Omental fat pad (tissue), 4 donors: ENCODE measurements around the gene CHST13. TPM values are rescaled to one million over a fixed set of nuclear protein-coding genes. Genes with fewer than 3 reads are reported as not detected.

ENCODE experiments used
- ATAC-seq: fragments of 150-250 bp; one replicate; pipeline ENCODE4 v1.9.1; 2016; ENCODE audit warnings: mild to moderate bottlenecking, moderate library complexity; ENCODE audit not compliant: low FRiP score
- DNase-seq: peaks from one replicate; pipeline ENCODE4 v3.0.0-alpha.2; 2019; ENCODE audit warnings: low spot score
- CTCF ChIP-seq, 3 donors: fragments of 450-650 bp; IDR thresholded peaks; one replicate each; pipeline ENCODE4 v1.5.1; 2016 to 2017; ENCODE audit warnings: antibody characterized with exemption in 3 of 3, mild to moderate bottlenecking in 3 of 3, moderate library complexity in 2 of 3
- total RNA-seq, 4 donors: library from RNA; depleted of rRNA; stranded (reverse); fragments of >200 nt; gene quantifications; one replicate each; pipeline ENCODE4 v1.1.0, GENCODE V29; 2016

CHST13 gene
- total RNA-seq, 4 donors from 2014 or later, result 0.46 to 2.3 (median 1.7) TPM; not detected in 1

- ATAC-seq (no peak), DNase-seq (no peak)
- TF ChIP-seq CTCF (IDR thresholded peaks at IDR 0.05), result no peak
Measured at GRCh38 chr3:126512916-126513650, 10.9 kb upstream of the CHST13 start.

GRCh38 chr3:126514161-126514560 is 9.8 kb upstream of the CHST13 start:
- DNase-seq (no peak), ATAC-seq (no peak)
- no peak for TF ChIP-seq CTCF (IDR thresholded peaks at IDR 0.05)

GRCh38 chr3:126515066-126515706 is 8.8 kb upstream of the CHST13 start:
- no peak for TF ChIP-seq CTCF (IDR thresholded peaks at IDR 0.05)
- no peak for DNase-seq
- ATAC-seq, result no peak

GRCh38 chr3:126516152-126516935 is 7.6 kb upstream of the CHST13 start:
- no peak for DNase-seq
- no peak for TF ChIP-seq CTCF (IDR thresholded peaks at IDR 0.05)

GRCh38 chr3:126516936-126517290 is 7.0 kb upstream of the CHST13 start:
- TF ChIP-seq CTCF (IDR thresholded peaks at IDR 0.05), result no peak
- ATAC-seq, result no peak
- no peak for DNase-seq

More at GRCh38 chr3:126516152-126516935, 7.6 kb upstream of the CHST13 start:
- no peak for ATAC-seq

GRCh38 chr3:126517291-126517951 is 6.5 kb upstream of the CHST13 start, which contains the start of gene UROC1:
Gene UROC1, minus strand, starts transcription at chr3:126517773. Its CDS starts 54 bp downstream, at chr3:126517719.
- TF ChIP-seq CTCF (IDR thresholded peaks at IDR 0.05), result no peak
- ATAC-seq (no peak), DNase-seq (no peak)
